Suprapubic skin (tissue), 3 donors: ENCODE data around the gene SNX8.

Experiments
- CTCF ChIP-seq, 2 donors: fragments of 200-600 bp in 1 of 2; fragments of 450-650 bp in 1 of 2; sonication (generic) in 1 of 2; IDR thresholded peaks; one replicate each; pipeline ENCODE4 v1.5.1; 2016 to 2019; ENCODE audit warnings: antibody characterized with exemption in 2 of 2, mild to moderate bottlenecking in 1 of 2, moderate library complexity in 1 of 2
- EP300 ChIP-seq: sonication (generic); formaldehyde crosslinking; IDR thresholded peaks from one replicate; pipeline ENCODE4 v1.6.1; 2017; ENCODE audit warnings: antibody characterized with exemption
- POLR2A ChIP-seq, 2 donors: fragments of 450-650 bp; IDR thresholded peaks; one replicate each; pipeline ENCODE4 v1.6.1; 2017; ENCODE audit warnings: antibody characterized with exemption in 2 of 2, mild to moderate bottlenecking in 2 of 2, moderate library complexity in 2 of 2

- no peak for TF ChIP-seq CTCF (IDR thresholded peaks at IDR 0.05)
- TF ChIP-seq EP300: no peak
- TF ChIP-seq POLR2A (IDR thresholded peaks at IDR 0.05): no peak
Observed at GRCh38 chr7:2350055-2350454, 35.8 kb upstream of the SNX8 start.
